Body of pancreas (tissue), 4 donors: ENCODE data around the gene SPDL1. TPM values are rescaled to one million over a fixed set of nuclear protein-coding genes. Genes with fewer than 3 reads are reported as not detected.
A peak's percentile ranks its signal among the peaks of the same experiment; 100 is the strongest.

Experiments
- ATAC-seq: fragments of 150-250 bp; one replicate; pipeline ENCODE4 v1.9.1; 2016
- DNase-seq, 4 donors: peaks; one replicate each; pipeline ENCODE4 v3.0.0-alpha.2; 2019
- H3K27ac ChIP-seq, 4 donors: fragments of 200-600 bp; sonication (generic); 1 replicate in 3 of 4; 2 replicates in 1 of 4; pipeline versions ENCODE4 v1.5.1 to v1.6.1; 2016 to 2019; ENCODE audit warnings: mild to moderate bottlenecking in 1 of 4, mixed read lengths in 1 of 4, moderate library complexity in 1 of 4
- H3K27me3 ChIP-seq, 2 donors: fragments of 200-600 bp; sonication (generic); one replicate each; pipeline ENCODE4 v1.6.0; 2016; ENCODE audit warnings: mild to moderate bottlenecking in 1 of 2
- H3K36me3 ChIP-seq, 2 donors: fragments of 200-600 bp; sonication (generic); replicated peaks in 1 of 2; 2 replicates each; pipeline ENCODE4 v1.5.1; 2016; ENCODE audit warnings: low read depth in 2 of 2; ENCODE audit not compliant: insufficient read depth in 1 of 2
- H3K4me1 ChIP-seq: fragments of 200-600 bp; sonication (generic); one replicate; pipeline ENCODE4 v1.6.0; 2016
- H3K4me3 ChIP-seq, 2 donors: fragments of 200-600 bp; sonication (generic); 1 replicate in 1 of 2; 2 replicates in 1 of 2; pipeline ENCODE4 v1.5.1; 2016 to 2019
- H3K9me3 ChIP-seq, 3 donors: fragments of 200-600 bp; sonication (generic); 1 replicate in 2 of 3; 2 replicates in 1 of 3; pipeline ENCODE4 v1.5.1; 2016
- POLR2A ChIP-seq, 3 donors: fragments of 450-650 bp; IDR thresholded peaks; one replicate each; pipeline ENCODE4 v1.6.1; 2016; ENCODE audit warnings: antibody characterized with exemption in 3 of 3, mild to moderate bottlenecking in 2 of 3
- WGBS, 2 donors: methylation state at CpG; one replicate each; pipeline ENCODE4 v1.1.5; 2017; 5-methylcytosine and 5-hydroxymethylcytosine counted together
- intact Hi-C: fragments of 100-400 bp; cut with DNase I; formaldehyde crosslinking; loops from one replicate; pipeline ENCODE4 v1.15.1; 2023
- total RNA-seq, 2 donors: library from RNA; depleted of rRNA; stranded (reverse); fragments of >200 nt; gene quantifications; one replicate each; pipeline ENCODE4 v1.1.0, GENCODE V29; 2016
- TF ChIP-seq, protein P1 (sequence below), 7 experiments: fragments of 450-650 bp in 4 of 7; fragments of 200-600 bp in 3 of 7; sonication (generic) in 3 of 7; IDR thresholded peaks; one replicate each; pipeline ENCODE4 v1.5.1; 2016 to 2019; ENCODE audit warnings: antibody characterized with exemption in 7 of 7

Gene SPDL1
- total RNA-seq, 2 donors from 2014 or later = 3.6 to 12.9 TPM

DNA sequence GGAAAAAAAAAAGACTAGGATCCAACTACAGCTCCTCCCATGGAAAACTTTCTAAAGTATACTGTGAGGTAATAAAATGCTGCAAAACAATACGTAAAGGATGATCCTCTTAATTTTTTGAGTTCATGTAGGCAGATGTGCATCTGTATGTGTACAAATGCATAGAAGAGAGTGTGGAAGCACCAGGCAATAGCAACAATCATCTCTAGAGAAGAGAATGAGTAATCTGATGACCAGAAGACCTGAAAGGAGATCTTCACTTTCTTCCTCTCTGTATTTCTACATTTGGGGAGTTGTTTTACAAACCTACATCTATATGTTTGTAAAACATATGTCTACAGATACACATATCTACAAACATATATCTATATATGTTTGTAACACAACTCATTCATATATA, 29.3 kb upstream of the SPDL1 start:
- Histone ChIP-seq H3K9me3 (no peaks in the 10 kb centered on the region), H3K4me3 (no peak overlapping the region), H3K27ac (no peak overlapping the region), H3K4me1 (no peaks in the 10 kb centered on the region), H3K27me3 (no peaks in the 10 kb centered on the region), H3K36me3 (no peaks in the 10 kb centered on the region)
- 51 to 61% methylated on average over 1 of the region's 1 CpG for WGBS, 2 donors
- no peak for TF ChIP-seq POLR2A (IDR thresholded peaks at IDR 0.05)
- TF ChIP-seq, protein P1, sequence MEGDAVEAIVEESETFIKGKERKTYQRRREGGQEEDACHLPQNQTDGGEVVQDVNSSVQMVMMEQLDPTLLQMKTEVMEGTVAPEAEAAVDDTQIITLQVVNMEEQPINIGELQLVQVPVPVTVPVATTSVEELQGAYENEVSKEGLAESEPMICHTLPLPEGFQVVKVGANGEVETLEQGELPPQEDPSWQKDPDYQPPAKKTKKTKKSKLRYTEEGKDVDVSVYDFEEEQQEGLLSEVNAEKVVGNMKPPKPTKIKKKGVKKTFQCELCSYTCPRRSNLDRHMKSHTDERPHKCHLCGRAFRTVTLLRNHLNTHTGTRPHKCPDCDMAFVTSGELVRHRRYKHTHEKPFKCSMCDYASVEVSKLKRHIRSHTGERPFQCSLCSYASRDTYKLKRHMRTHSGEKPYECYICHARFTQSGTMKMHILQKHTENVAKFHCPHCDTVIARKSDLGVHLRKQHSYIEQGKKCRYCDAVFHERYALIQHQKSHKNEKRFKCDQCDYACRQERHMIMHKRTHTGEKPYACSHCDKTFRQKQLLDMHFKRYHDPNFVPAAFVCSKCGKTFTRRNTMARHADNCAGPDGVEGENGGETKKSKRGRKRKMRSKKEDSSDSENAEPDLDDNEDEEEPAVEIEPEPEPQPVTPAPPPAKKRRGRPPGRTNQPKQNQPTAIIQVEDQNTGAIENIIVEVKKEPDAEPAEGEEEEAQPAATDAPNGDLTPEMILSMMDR (IDR thresholded peaks at IDR 0.05) = no peak
- DNase-seq (no peak), ATAC-seq (no peak)
- intact Hi-C loops = no loop called here

GRCh38 chr5:169557838-169558237, 25.7 kb upstream of the SPDL1 start:
- 58 to 61% methylated on average over 1 of the region's 1 CpG for WGBS, 2 donors
- H3K27ac ChIP-seq = no peak overlapping the region
- intact Hi-C loops = no loop called here
- H3K27me3 ChIP-seq = no peaks in the 10 kb centered on the region
- DNase-seq (no peak), ATAC-seq (no peak)
- H3K9me3 ChIP-seq = no peaks in the 10 kb centered on the region
- no peak overlapping the region for H3K4me3 ChIP-seq
- no peaks in the 10 kb centered on the region for H3K4me1 ChIP-seq
- TF ChIP-seq, protein P1 (IDR thresholded peaks at IDR 0.05) = no peak
- TF ChIP-seq POLR2A (IDR thresholded peaks at IDR 0.05) = no peak
- H3K36me3 ChIP-seq = no peaks in the 10 kb centered on the region

DNA sequence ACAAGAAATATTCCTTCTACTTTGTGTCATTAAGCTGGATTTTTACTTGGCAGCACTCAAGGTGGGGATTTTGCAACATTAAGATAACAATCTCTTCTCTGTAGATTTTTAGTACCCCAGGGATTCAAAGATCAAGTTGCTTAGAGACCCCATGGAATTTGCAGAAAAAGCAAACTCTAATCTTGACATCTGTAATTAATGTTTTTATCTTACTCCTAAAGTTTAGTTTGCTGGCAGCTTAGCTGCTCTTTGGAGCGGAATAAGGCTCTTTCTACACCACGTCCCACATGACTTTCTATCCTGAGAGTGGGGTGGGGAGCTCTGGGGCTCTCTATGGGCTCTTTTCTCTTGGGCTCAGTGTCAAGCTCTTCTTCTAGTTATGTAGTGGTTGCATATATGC, 21.7 kb upstream of the SPDL1 start:
- DNase-seq (peak in 1 of 4 donors; percentile 7), ATAC-seq (no peak)
- WGBS, 2 donors = 27 to 34% methylated on average over 2 of the region's 2 CpGs
- no peak overlapping the region for H3K4me3 ChIP-seq
- no peaks in the 10 kb centered on the region for H3K9me3 ChIP-seq
- no peaks in the 10 kb centered on the region for H3K36me3 ChIP-seq
- H3K27ac ChIP-seq = no peak overlapping the region
- no peak for TF ChIP-seq POLR2A (IDR thresholded peaks at IDR 0.05)
- TF ChIP-seq, protein P1 (IDR thresholded peaks at IDR 0.05) = no peak
- H3K4me1 ChIP-seq = no peaks in the 10 kb centered on the region
- H3K27me3 ChIP-seq = no peaks in the 10 kb centered on the region
- intact Hi-C loops = no loop called here

DNA sequence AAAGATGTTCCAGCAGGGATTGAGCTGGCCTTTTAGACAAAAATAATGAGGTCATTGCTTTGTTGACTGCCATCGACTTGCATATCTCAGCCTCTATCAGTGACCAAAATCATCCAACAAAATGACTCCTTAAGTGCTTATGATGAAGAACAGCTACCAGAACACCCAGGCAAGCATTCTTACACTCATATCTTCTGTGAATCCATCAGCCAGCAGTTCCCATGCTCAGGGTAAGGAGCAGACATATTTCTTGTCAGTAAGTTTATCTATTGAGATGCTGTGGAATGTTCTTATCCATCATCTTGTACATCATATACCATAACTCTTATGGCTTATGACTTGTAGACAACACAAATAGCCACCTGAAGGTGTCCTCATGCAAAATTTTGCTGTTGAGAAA, 20.2 kb upstream of the SPDL1 start:
- no peaks in the 10 kb centered on the region for H3K9me3 ChIP-seq
- 43 to 60% methylated on average over 1 of the region's 1 CpG for WGBS, 2 donors
- ATAC-seq = no peak

DNA sequence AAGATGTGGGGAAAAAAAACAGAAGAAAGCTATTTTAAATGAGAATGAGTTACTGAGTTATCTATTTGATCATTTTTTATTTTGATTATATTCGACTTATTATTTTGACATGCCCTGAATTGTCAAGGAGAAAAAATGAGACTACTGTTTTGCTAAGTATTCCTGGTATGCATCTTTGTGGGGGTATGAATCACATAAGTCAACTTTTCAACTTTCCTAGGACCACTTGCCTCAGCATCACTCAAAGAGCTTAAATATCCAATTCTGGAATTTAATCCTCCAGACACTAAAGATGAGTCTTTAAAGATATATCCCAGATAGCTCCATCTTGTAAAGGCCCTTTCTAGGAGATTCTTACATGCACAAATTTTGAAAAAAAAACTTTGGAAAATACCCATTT, 17.4 kb upstream of the SPDL1 start:
- intact Hi-C loops = no loop called here
- H3K4me3 ChIP-seq = no peak overlapping the region
- 43 to 51% methylated on average over 1 of the region's 1 CpG for WGBS, 2 donors

More for the DNA sequence above, 20.2 kb upstream of the SPDL1 start:
- Histone ChIP-seq H3K36me3 (no peaks in the 10 kb centered on the region), H3K4me1 (no peaks in the 10 kb centered on the region), H3K27me3 (no peaks in the 10 kb centered on the region), H3K4me3 (no peak overlapping the region), H3K27ac (no peak overlapping the region)
- intact Hi-C loops = no loop called here
- TF ChIP-seq POLR2A (IDR thresholded peaks at IDR 0.05) = no peak
- TF ChIP-seq, protein P1 (IDR thresholded peaks at IDR 0.05) = no peak
- no peak for DNase-seq

More for the DNA sequence above, 17.4 kb upstream of the SPDL1 start:
- Histone ChIP-seq H3K9me3 (no peaks in the 10 kb centered on the region), H3K36me3 (no peaks in the 10 kb centered on the region), H3K4me1 (no peaks in the 10 kb centered on the region), H3K27ac (no peak overlapping the region), H3K27me3 (no peaks in the 10 kb centered on the region)
- no peak for TF ChIP-seq POLR2A (IDR thresholded peaks at IDR 0.05)
- TF ChIP-seq, protein P1 (IDR thresholded peaks at IDR 0.05) = no peak
- ATAC-seq (no peak), DNase-seq (no peak)
